Transverse colon (tissue), 4 donors: Measurements from ENCODE around the gene PKN1. TPM values are rescaled to one million over a fixed set of nuclear protein-coding genes. Genes with fewer than 3 reads are reported as not detected.
A peak's percentile ranks its signal among the peaks of the same experiment; 100 is the strongest.

Experiments
- DNase-seq: peaks from one replicate; pipeline ENCODE4 v3.0.0-alpha.2; 2019
- H3K27ac ChIP-seq, 4 donors: fragments of 200-600 bp; sonication (generic); 2 replicates each; pipeline ENCODE4 v1.5.1; 2016 to 2018; ENCODE audit warnings: inconsistent platforms in 4 of 4
- H3K27me3 ChIP-seq: fragments of 200-600 bp; sonication (generic); 2 replicates; pipeline ENCODE4 v1.5.1; 2017; ENCODE audit warnings: inconsistent platforms
- H3K36me3 ChIP-seq, 4 donors: fragments of 200-600 bp; sonication (generic); 2 replicates each; pipeline ENCODE4 v1.5.1; 2017 to 2019; ENCODE audit warnings: inconsistent platforms in 4 of 4
- H3K4me1 ChIP-seq, 4 donors: fragments of 200-600 bp; sonication (generic); 2 replicates each; pipeline ENCODE4 v1.5.1; 2017 to 2020; ENCODE audit warnings: inconsistent platforms in 4 of 4
- H3K4me3 ChIP-seq, 4 donors: fragments of 200-600 bp; sonication (generic); 1 replicate in 1 of 4; 2 replicates in 3 of 4; pipeline versions ENCODE4 v1.5.1 to v1.6.1; 2017 to 2019; ENCODE audit warnings: inconsistent platforms in 4 of 4
- H3K9me3 ChIP-seq, 2 donors: fragments of 200-600 bp; sonication (generic); 2 replicates each; pipeline ENCODE4 v1.5.1; 2017 to 2019; ENCODE audit warnings: inconsistent platforms in 2 of 2
- CTCF ChIP-seq, 5 experiments: fragments of 200-600 bp in 3 of 5; fragments of 450-650 bp in 2 of 5; sonication (generic) in 3 of 5; IDR thresholded peaks; 1 replicate in 2 of 5; 2 replicates in 3 of 5; pipeline ENCODE4 v1.5.1; 2016 to 2017; ENCODE audit warnings: antibody characterized with exemption in 5 of 5, inconsistent platforms in 3 of 5, mild to moderate bottlenecking in 2 of 5, moderate library complexity in 1 of 5
- EP300 ChIP-seq: sonication (generic); formaldehyde crosslinking; IDR thresholded peaks from one replicate; pipeline ENCODE4 v1.6.1; 2017; ENCODE audit warnings: antibody characterized with exemption, low read depth
- POLR2A ChIP-seq: fragments of 450-650 bp; IDR thresholded peaks from one replicate; pipeline ENCODE4 v1.6.1; 2016; ENCODE audit warnings: antibody characterized with exemption, mild to moderate bottlenecking, moderate library complexity
- POLR2AphosphoS5 ChIP-seq, 3 donors: sonication (generic); formaldehyde crosslinking; IDR thresholded peaks; one replicate each; pipeline ENCODE4 v1.6.1; 2016; ENCODE audit warnings: antibody characterized with exemption in 3 of 3
- WGBS, 2 donors: methylation state at CpG; one replicate each; pipeline ENCODE4 v1.1.5; 2018; ENCODE audit warnings: low coverage in 1 of 2; 5-methylcytosine and 5-hydroxymethylcytosine counted together
- in situ Hi-C, 4 donors: fragments of 200-750 bp; cut with MboI; loops; one replicate each; pipeline versions ENCODE4 v1.15.0 to v1.15.1; 2017; ENCODE audit warnings: low sequenced_read_pairs in 3 of 4, low pct_ligation_motif_present in 1 of 4, low pct_unique_long_range_greater_than_20kb in 1 of 4
- intact Hi-C: fragments of 100-400 bp; cut with DNase I; formaldehyde crosslinking; loops from one replicate; pipeline ENCODE4 v1.15.1; 2023; ENCODE audit warnings: low total_unique reads
- total RNA-seq, 4 donors: library from RNA; depleted of rRNA; stranded (reverse); fragments of >200 nt; gene quantifications; one replicate each; pipeline ENCODE4 v1.1.0, GENCODE V29; 2016

The PKN1 gene
- total RNA-seq, 4 donors from 2014 or later: 29.1 to 129 (median 55.0) TPM

DNA sequence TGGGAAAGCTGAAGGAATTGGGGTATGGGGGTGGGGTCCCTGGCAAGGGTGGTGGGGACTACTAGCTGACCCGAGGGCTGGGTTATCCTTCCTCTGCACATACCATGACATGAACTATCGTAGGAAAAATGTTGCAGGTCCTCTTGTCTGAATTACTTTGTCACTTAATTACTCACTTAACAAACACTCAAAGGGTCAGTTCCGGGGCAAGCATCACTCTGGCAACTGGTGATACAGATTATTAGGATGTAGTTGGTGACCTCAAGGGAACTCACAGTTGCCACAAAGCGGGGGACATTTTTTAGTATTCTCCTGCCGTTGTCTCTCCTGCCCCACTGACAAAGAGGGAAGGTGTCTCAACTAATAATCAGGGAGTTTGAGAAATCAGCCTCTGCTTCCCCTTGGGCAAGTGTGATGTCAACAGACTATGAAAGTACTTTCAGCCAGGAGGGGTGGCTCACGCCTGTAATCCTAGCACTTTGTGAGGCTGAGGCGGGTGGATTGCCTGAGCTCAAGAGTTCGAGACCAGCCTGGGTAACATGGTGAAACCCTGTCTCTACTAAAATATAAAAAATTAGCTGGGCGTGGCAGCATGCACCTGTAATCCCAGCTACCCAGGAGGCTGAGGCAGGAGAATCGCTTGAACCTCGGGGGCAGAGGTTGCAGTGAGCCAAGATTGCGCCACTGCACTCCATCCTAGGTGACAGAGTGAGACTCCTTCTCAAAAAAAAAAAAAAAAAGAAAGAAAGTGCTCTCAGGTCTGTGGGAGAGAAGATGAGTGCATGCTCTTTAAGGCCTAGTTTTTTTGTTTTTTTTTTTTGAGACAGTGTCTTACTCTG lies 74.8 kb downstream of the PKN1 start:
- no peaks in the 10 kb centered on the region for H3K36me3 ChIP-seq
- intact Hi-C loops: no loop called here
- H3K4me3 ChIP-seq: no peak overlapping the region
- in situ Hi-C loops: no loop called here
- H3K4me1 ChIP-seq: peaks cover 3 to 39% (median 21%) of the 10 kb centered on the region in 4 donors
- no peaks in the 10 kb centered on the region for H3K27me3 ChIP-seq
- H3K27ac ChIP-seq: no peak overlapping the region
- DNase-seq: no peak
- TF ChIP-seq CTCF (IDR thresholded peaks at IDR 0.05) (no peak), EP300 (no peak), POLR2A (no peak), POLR2AphosphoS5 (IDR thresholded peaks at IDR 0.05) (no peak)
- 63 to 67% methylated on average over 5 to 12 of the region's 12 CpGs for WGBS, 2 donors
- H3K9me3 ChIP-seq: no peaks in the 10 kb centered on the region

GRCh38 chr19:14510311-14511228 lies 77.5 kb downstream of the PKN1 start:
- in situ Hi-C loops: no loop called here

DNA sequence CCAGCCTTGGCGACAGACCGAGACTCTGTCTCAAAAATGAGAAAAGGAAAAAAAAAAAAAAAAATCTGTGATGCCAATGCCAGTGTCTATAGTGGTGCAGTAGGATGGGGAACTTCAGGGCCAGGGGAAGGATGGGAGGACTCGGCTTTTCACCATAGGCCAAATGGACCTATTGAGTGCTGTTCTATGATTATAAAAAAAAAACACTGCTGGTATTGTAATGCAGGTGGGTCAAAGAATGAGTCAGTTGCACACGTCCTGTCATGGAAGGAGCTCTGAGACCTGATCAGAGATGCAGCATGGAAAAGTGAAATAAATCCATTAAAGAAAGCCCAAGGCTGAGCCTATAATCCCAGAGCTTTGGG lies 78.1 kb downstream of the PKN1 start:
- intact Hi-C loops (loop anchor here (10.0 kb wide), 1 partner anchor 1356 kb away; the partner anchor contains the start of genes IER2 and STX10), in situ Hi-C loops (no loop called here)
- no peaks in the 10 kb centered on the region for H3K27me3 ChIP-seq
- TF ChIP-seq POLR2AphosphoS5 (IDR thresholded peaks at IDR 0.05) (no peak), EP300 (no peak), CTCF (IDR thresholded peaks at IDR 0.05) (no peak), POLR2A (no peak)
- 84 to 95% methylated on average over 4 of the region's 4 CpGs for WGBS, 2 donors
- H3K4me3 ChIP-seq: no peak overlapping the region
- no peaks in the 10 kb centered on the region for H3K9me3 ChIP-seq
- H3K36me3 ChIP-seq: peaks cover 0 to 25% (median 13%) of the 10 kb centered on the region in 4 donors
- H3K4me1 ChIP-seq: peaks cover 17 to 44% (median 25%) of the 10 kb centered on the region in 4 donors
- H3K27ac ChIP-seq: peak overlapping the region; percentile 55 to 72 (median 63)
- no peak for DNase-seq

More at GRCh38 chr19:14510311-14511228, 77.5 kb downstream of the PKN1 start:
- Histone ChIP-seq H3K4me1 (peaks cover 10 to 44% (median 23%) of the 10 kb centered on the region in 4 donors), H3K27ac (peak overlapping the region; percentile 55 to 72 (median 63)), H3K27me3 (no peaks in the 10 kb centered on the region), H3K9me3 (no peaks in the 10 kb centered on the region), H3K36me3 (peaks cover 0 to 18% (median 10%) of the 10 kb centered on the region in 4 donors), H3K4me3 (peak overlapping the region in 1 of 4 donors; percentile 4)
- 43 to 55% methylated on average over 15 to 22 of the region's 22 CpGs for WGBS, 2 donors
- DNase-seq: peak; percentile 35
- TF ChIP-seq POLR2A (no peak), POLR2AphosphoS5 (IDR thresholded peaks at IDR 0.05) (peak in 1 of 3 donors; percentile 15)
- intact Hi-C loops: loop anchor here (10.0 kb wide), 1 partner anchor 1356 kb away; the partner anchor contains the start of genes IER2 and STX10

- Histone ChIP-seq H3K4me1 (peaks cover 18 to 49% (median 31%) of the 10 kb centered on the region in 4 donors), H3K27me3 (no peaks in the 10 kb centered on the region), H3K36me3 (peaks cover 0 to 25% (median 13%) of the 10 kb centered on the region in 4 donors), H3K4me3 (no peak overlapping the region), H3K27ac (no peak overlapping the region), H3K9me3 (no peaks in the 10 kb centered on the region)
- no peak for TF ChIP-seq EP300
- no peak for TF ChIP-seq CTCF (IDR thresholded peaks at IDR 0.05)
- TF ChIP-seq POLR2AphosphoS5 (IDR thresholded peaks at IDR 0.05): no peak
- TF ChIP-seq POLR2A: no peak
- no peak for DNase-seq
- intact Hi-C loops: loop anchor here (10.0 kb wide), 1 partner anchor 1358 kb away; the partner anchor contains the start of genes IER2 and STX10
- in situ Hi-C loops: no loop called here
- 94 to 97% methylated on average over 6 to 14 of the region's 14 CpGs for WGBS, 2 donors
Measured at GRCh38 chr19:14512406-14512961, 79.4 kb downstream of the PKN1 start.
